SH-SY5Y (cell line): ENCODE results near the gene BEGAIN.

ENCODE experiments used
- GATA2 ChIP-seq: IDR thresholded peaks from 2 replicates; pipeline ENCODE4 v1.6.1; 2011; ENCODE audit warnings: mild to moderate bottlenecking, low read depth, low read length
- GATA3 ChIP-seq: IDR thresholded peaks from 2 replicates; pipeline ENCODE4 v1.6.1; 2011; ENCODE audit warnings: low read depth, mild to moderate bottlenecking, low read length, moderate library complexity

DNA sequence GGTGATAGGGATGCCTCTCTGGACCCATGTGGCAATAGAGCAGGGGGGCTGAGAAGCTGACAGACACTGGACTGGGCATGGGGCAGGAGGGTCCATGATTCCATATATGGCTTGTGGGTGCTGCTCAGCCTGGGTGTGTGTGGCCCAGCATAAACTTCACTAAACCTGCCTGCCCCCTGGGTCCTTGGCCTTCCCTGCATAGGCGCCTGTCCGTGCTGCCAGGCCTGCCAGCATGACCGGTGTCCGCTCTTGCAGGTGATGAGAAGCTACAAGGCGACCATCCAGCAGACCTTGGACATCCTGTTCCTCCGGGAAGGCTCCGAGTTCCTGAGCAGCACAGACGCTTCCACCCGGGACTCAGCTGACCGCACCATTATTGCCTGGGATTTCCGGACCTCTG is 61.6 kb downstream of the BEGAIN start:
- no peak for TF ChIP-seq GATA3
- no peak for TF ChIP-seq GATA2
